ENCODE data around the gene RPL9.
"Not testable (repeated sequence)": the region's sequence is repeated elsewhere in the genome, so short reads cannot be mapped to it uniquely, and the experiment has no call there.

Gene RPL9

DNA sequence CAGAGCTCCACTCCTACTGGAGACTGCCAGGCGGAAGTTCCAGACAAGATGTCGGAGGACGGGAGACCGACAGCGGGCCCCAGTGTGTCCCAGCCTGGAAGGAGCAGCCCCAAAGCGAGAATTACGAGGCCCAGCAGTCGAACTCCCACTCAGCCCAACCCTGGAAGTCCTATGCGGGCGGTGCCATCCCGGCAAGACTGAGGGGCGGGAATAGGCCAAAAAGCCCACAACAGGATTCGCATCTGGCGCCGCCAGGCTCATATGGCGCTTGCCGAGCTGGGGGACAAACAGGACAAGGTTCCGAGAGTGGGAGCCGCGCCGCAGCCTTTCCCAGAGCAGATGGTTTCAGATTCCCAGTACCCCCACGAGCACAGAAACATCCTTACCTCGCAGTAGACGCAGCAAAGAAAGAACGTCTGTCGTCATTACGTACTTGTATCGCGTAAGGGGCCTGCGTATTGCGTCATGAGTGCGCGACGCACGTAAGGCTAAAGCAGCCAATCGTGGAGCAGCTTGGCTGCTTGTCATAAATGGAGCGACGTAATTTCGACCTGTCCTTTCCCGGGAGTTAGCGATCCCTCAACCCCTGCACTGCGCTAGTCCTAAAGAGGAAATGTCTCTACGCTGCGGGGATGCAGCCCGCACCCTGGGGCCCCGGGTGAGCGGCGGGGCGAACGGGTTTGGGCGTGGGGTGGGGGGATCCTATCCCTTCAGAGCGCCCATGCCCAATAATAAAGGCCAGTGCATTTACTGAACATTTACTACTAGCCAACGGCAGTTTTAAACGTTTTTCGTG, at the start of gene RPL9, which contains the start of gene LIAS:
Gene RPL9, minus strand, starts transcription at position 418 of the 796 bp plus-strand sequence. CDS start 483 bp downstream, outside the sequence.
Gene LIAS, plus strand, starts transcription at position 552 of the 796 bp plus-strand sequence. Its CDS starts 62 bp downstream, at position 614.
- DNase-seq (ENCODE audit: low spot score) = peak; percentile 92

DNA sequence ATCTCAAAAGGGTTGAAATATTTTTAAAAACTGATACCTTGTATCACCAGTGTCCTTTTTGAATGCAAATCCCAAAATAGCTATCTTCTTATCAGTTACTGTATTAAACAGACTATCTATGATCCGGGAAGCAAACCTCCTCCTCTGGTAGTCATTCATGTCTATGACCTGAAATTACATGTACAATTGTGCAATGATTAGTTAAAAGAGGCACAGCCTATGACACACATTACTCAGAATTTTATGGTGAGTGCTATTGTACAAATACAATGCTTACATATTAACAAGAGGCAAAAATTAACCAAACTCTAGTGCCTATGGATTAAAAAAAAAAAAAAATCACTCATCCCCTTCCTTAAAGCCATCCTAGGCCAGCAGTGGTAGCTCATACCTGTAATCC, 46.9 kb upstream of the RPL9 start:
- DNase-seq (ENCODE audit: low spot score) = no peak

DNA sequence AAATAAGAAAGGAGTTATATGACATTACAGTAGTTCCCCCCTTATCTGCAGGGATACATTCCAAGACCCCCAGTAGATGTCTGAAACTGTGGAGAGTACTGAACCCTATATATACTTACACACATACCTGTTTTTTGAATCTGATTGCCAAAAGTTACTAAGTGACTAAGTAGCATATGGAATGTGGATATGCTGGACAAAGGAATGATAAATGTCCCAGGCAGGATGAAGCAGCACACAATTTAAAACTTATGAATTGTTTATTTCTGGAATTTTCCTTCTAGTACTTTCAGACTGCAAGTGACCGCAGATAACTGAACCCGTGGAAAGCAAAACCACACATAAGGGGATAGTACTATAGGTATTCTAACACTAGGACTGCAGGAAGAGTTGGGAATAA, 45.8 kb upstream of the RPL9 start:
- DNase-seq (ENCODE audit: low spot score) = no peak

DNA sequence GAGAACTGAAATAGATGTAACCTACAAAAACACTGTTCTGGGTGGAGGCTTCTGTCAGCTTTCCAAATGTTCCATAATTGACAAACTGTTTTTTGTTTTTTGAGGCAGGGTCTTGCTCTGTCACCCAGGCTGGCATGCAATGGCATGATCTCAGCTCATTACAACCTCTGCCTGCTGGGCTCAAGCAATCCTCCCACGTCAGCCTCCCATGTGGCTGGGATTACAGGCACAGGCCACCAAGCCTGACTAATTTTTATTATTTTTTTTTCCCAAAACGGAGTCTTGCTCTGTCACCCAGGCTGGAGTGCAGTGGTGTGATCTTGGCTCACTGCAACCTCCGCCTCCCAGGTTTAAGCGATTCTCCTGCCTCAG, 43.9 kb upstream of the RPL9 start:
- not testable (repeated sequence) for DNase-seq (ENCODE audit: low spot score)

DNA sequence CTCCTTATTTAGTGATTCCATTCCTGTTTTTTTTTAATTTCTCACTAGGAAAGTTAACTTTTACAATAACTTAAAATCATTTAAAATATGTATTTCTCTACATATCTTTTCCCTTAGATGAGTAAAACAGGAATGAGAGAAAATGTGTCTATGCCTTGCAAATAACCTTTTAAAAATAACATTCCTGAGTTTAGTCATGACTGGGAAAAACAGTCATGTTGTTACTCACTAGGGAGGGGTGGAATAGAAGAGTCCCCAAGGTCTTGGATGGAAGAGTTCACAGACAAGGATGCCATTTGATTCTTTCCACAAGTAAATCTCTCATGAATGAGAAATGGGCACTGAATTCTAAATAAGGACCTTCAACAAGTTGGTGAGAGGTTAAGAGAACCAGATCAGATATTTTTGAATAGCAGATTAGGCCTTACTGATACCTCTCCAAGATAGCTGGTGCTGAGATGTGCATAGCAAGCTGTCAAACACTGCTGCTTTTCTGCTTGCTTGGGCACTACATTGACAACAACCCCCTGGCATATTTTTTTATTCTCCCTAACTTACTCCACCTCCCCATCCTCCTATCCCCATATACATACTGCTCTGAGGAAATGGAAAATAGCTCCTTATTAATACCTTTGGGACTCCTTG, 43.4 kb upstream of the RPL9 start:
- no peak for DNase-seq (ENCODE audit: low spot score)

DNA sequence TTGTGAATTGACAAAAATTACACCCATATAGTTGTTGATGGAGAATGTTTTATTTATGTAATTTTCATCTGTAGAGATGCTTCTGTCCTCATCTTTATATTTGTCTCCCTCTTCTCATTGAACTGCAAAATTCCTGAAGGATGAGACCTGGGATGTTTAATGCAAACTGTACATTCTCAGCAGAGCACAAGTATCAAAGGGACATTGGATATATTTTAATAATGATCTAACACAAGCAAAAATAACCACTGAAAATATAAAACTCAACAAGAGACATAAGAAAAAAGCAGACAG, 40.0 kb upstream of the RPL9 start:
- no peak for DNase-seq (ENCODE audit: low spot score)

GRCh38 chr4:39497909-39498726, 39.4 kb upstream of the RPL9 start:
- no peak for DNase-seq (ENCODE audit: low spot score)

GRCh38 chr4:39495446-39496213, 36.9 kb upstream of the RPL9 start:
- no peak for DNase-seq (ENCODE audit: low spot score)

GRCh38 chr4:39494354-39494753, 35.6 kb upstream of the RPL9 start:
- DNase-seq (ENCODE audit: low spot score) = no peak

DNA sequence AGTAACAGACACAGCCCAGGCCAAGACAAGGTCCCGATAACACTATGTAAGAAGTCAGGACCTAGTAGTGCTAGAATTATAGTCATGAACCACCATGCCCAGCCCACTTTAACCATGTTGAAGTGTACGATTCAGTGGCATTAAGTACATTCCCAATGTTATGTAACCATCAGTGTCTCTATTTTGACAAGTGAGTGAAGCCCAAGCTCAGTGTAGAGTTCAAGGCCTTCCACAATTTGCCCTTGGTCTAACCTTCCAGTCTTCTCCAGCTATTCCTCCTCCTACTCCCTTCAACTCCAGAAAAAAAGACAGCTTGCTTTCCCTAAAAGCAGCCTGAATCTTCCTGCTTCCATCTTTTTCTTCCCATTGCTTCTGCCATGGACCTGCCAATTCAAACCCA, 31.6 kb upstream of the RPL9 start:
- no peak for DNase-seq (ENCODE audit: low spot score)

GRCh38 chr4:39486221-39486804, 27.6 kb upstream of the RPL9 start:
- no peak for DNase-seq (ENCODE audit: low spot score)

DNA sequence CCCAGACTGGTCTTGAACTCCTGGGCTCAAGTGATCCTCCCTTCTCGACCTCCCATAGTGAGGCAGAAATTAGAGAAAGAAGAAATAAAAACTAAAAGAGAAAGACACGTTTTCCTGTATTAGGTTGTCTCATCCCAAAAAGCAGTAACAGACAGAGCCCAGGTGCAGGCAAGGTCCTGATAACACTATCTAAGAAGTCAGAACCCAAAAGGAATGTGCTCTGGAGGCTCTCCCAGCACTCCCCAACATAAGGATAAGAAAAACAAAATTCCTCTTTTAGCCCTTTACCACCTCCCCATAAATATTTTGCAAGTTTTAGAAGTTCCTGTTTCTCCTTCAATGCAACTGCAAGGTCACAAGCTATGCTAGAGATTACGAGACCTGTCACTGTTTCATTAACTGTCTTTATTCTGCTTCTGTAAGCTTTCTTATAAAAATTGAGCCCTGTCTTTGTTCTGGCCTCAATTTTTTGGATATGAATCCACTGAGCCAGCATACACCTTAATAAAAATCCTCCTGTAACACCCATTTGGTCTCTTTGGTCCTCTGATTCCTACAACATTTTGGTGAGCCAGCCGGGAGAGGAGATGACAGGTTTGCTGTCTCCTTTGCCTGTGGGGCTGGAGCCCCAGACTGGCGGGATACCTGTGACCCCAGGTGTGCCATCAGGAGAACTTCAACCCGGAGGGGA, 26.0 kb upstream of the RPL9 start:
- no peak for DNase-seq (ENCODE audit: low spot score)

DNA sequence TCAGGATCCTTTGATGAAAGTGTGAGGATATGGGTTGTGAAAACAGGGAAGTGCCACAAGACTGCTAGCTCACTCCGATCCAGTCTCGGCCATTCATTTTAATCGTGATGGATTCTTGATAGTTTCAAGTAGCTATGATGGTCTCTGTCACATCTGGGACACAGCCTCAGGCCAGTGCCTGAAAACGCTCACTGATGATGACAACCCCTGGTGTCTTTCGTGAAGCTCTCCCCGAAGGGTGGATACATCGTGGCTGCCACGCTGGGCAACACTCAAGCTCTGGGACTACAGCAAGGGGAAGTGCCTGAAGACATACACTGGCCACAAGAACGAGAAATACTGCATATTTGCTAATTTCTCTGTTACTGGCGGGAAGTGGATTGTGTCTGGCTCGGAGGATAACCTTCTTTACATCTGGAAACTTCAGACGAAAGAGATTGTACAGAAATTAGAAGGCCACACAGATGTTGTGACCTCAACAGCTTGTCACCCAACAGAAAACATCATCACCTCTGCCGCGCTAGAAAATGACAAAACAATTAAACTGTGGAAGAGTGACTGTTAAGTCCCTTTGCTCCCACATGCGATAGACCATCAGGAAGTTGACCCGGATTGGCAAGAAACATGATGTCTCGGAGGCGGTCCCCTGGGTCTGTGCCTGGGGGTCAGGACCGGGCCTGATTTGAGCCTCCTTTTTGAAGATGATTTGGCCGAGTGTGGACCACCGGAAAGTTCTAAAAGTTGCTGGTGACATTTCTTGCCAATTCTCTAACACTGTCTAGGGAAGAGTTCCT, 22.4 kb upstream of the RPL9 start:
- no peak for DNase-seq (ENCODE audit: low spot score)

- DNase-seq (ENCODE audit: low spot score) = no peak
Measured at GRCh38 chr4:39480251-39480650, 21.5 kb upstream of the RPL9 start.

- DNase-seq (ENCODE audit: low spot score) = no peak
Measured at GRCh38 chr4:39476187-39476895, 17.6 kb upstream of the RPL9 start.

DNA sequence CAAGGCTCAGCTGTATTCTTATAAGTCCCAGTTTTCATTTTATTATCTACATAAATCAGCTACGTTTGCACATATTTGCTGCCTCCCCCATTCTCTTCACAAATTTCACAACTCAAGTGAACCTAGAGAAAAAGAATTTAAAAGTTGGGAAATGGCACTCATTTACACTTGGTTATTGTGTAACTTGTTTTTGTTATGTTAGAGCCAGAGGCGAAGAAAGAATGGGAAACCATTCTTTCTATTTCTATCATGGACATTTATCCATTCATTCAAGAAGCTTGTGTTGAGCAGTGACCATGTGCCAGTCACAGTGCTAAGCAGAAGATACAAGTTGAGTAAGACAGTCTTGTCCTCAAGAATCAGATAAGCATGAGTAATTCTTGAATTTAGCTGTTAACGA, 13.7 kb upstream of the RPL9 start:
- no peak for DNase-seq (ENCODE audit: low spot score)

DNA sequence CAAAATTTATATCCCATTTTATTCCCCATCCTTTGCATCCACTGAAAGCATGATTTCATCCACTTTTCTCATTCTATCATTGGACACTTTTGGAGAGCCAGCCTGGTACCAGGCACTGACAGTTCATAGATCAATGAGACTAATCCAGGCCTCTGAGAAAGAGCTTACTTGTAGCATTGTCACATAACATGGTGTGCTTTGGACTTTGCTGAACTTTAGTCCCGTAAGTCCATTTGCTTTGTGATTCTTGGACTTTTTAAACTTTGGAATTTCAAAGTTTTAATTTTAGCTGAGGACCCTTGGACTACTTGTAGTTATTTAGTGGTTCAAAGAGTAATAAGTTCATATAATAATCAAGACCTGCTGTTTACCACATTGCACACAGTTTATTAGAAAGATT, 11.7 kb upstream of the RPL9 start:
- no peak for DNase-seq (ENCODE audit: low spot score)

DNA sequence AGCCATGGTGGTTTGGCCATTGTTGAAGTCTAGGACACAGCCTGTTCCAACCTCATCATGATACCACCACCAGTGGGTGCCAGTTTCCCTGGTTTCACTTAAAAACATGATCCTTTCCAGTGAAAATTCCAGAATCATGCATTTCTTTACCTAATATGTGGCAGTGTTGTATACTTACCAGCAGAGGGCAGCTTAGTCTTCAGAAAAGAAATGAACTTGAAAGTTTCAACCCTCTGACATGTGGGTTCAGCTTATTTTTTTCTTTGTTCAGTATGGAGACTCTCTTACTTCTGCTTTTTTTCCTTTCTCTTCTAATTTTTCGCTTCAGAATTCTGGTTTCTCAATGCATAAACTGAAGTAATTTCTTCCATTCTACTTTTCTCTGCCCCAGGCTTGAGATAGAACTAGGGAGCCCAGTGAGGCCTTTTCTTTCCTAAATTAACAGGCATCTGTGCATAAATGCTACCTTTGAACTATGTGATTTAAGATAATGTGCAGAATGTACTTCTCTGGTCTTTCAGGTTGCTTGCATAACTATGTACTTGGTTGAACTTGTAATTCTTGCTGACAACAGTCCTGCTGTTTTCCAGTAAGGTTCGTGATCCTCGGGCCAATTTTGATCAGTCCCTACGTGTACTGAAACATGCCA, 10.8 kb upstream of the RPL9 start:
- DNase-seq (ENCODE audit: low spot score) = peak; percentile 55

- no peak for DNase-seq (ENCODE audit: low spot score)
Measured at GRCh38 chr4:39467464-39467863, 8.7 kb upstream of the RPL9 start.
